HEK293T (cell line): Measurements from ENCODE around the gene OXSR1.

Source experiments
- CTCF ChIA-PET: fragments of 350-600 bp; formaldehyde crosslinking; extraction: SDS; loops from one replicate; lab custom pipeline; 2021; ENCODE audit warnings: antibody characterized with exemption, inconsistent platforms; lab: Yijun Ruan, JAX
- POLR2A ChIA-PET: fragments of 350-600 bp; formaldehyde crosslinking; extraction: SDS; loops from one replicate; lab custom pipeline; 2020; ENCODE audit warnings: antibody characterized with exemption, inconsistent platforms; lab: Yijun Ruan, JAX
- DNase-seq: peaks from one replicate; pipeline ENCODE4 v3.0.0; 2012; ENCODE audit warnings: mixed read lengths; ENCODE audit errors: extremely low spot score
- ARNT ChIP-seq: fragments of 450-650 bp; IDR thresholded peaks from 2 replicates; pipeline ENCODE4 v1.6.1; 2017; ENCODE audit warnings: mild to moderate bottlenecking
- BHLHE40 ChIP-seq: fragments of 450-650 bp; IDR thresholded peaks from 2 replicates; pipeline ENCODE4 v1.6.1; 2016; ENCODE audit warnings: mild to moderate bottlenecking, moderate library complexity, borderline replicate concordance
- CTBP1 ChIP-seq: fragments of 450-650 bp; IDR thresholded peaks from 2 replicates; pipeline ENCODE4 v1.6.1; 2016; ENCODE audit warnings: borderline replicate concordance
- ELF4 ChIP-seq: fragments of 450-650 bp; IDR thresholded peaks from 2 replicates; pipeline ENCODE4 v1.6.1; 2017; ENCODE audit warnings: antibody characterized with exemption
- FOXA1 ChIP-seq: fragments of 450-650 bp; IDR thresholded peaks from 2 replicates; pipeline ENCODE4 v1.6.1; 2016; ENCODE audit warnings: mild to moderate bottlenecking
- FOXK2 ChIP-seq: fragments of 450-650 bp; IDR thresholded peaks from 2 replicates; pipeline ENCODE4 v1.6.1; 2016; ENCODE audit warnings: mild to moderate bottlenecking
- FOXM1 ChIP-seq: fragments of 450-650 bp; IDR thresholded peaks from 2 replicates; pipeline ENCODE4 v1.6.1; 2017; ENCODE audit warnings: mild to moderate bottlenecking, borderline replicate concordance
- HDGF ChIP-seq: fragments of 450-650 bp; IDR thresholded peaks from 2 replicates; pipeline ENCODE4 v1.6.1; 2017; ENCODE audit warnings: antibody characterized with exemption, borderline replicate concordance
- L3MBTL2 ChIP-seq: fragments of 450-650 bp; conservative IDR thresholded peaks from 2 replicates; pipeline ENCODE4 v1.6.1; 2016; ENCODE audit warnings: mild to moderate bottlenecking
- LEF1 ChIP-seq: fragments of 450-650 bp; IDR thresholded peaks from 2 replicates; pipeline ENCODE4 v1.6.1; 2017; ENCODE audit warnings: mild to moderate bottlenecking, borderline replicate concordance
- NFRKB ChIP-seq: fragments of 450-650 bp; IDR thresholded peaks from 2 replicates; pipeline ENCODE4 v1.6.1; 2016; ENCODE audit warnings: mild to moderate bottlenecking, moderate library complexity
- SP1 ChIP-seq: fragments of 450-650 bp; IDR thresholded peaks from 2 replicates; pipeline ENCODE4 v1.6.1; 2017
- SUZ12 ChIP-seq: fragments of 450-650 bp; IDR thresholded peaks from 2 replicates; pipeline ENCODE4 v1.6.1; 2016; ENCODE audit warnings: mild to moderate bottlenecking
- TARDBP ChIP-seq: fragments of 450-650 bp; IDR thresholded peaks from 2 replicates; pipeline ENCODE4 v1.6.1; 2016
- ZNF384 ChIP-seq: fragments of 450-650 bp; IDR thresholded peaks from 2 replicates; pipeline ENCODE4 v1.6.1; 2016
- TF ChIP-seq, protein P1 (sequence below): fragments of 450-650 bp; IDR thresholded peaks from 2 replicates; pipeline ENCODE4 v1.6.1; 2016

The OXSR1 gene

DNA sequence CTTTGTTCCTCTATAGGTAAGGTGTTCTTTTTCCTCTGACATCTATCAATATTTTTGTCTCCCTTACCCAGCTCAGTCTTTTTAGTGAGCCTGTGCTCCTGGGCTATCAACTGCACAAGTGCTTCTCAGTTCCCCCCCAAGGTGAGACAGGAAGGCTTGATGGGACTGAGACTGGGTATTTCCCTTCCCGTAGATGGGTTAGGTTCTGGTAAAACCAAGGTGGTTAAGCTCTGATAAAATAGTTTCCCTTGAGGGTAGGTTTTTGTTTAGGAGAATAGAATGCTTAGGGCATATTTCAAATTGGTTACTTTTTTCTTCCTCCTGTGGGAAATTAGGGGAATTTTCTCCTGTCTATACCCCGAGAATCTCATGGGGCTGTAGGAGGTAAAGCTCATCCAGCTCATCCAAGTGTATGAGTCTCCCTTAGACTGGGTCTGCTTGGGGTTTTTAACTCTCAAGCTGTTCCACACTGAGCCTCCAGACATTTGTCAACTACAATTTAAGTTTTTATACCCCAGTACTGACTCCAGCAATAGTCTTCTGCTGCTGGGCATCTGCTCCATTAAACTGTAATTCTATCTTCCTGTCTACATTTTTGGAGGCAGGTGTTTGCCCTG is 44.9 kb downstream of the OXSR1 start:
- POLR2A ChIA-PET, result interaction anchor here (1.7 kb wide), 1 partner anchor 45 kb away, joined by 6 read pairs; the partner anchor contains the start of gene OXSR1
- DNase-seq, result no peak
- no peak for TF ChIP-seq TARDBP
- TF ChIP-seq HDGF, result no peak
- TF ChIP-seq SP1, result no peak
- no peak for TF ChIP-seq CTBP1
- no peak for TF ChIP-seq L3MBTL2
- no peak for TF ChIP-seq LEF1
- no peak for TF ChIP-seq ELF4
- TF ChIP-seq FOXA1, result no peak
- TF ChIP-seq ARNT, result no peak
- TF ChIP-seq FOXM1, result no peak
- CTCF ChIA-PET, result interaction anchor here (0.7 kb wide), 1 partner anchor 187 kb away, joined by 3 read pairs; no protein-coding TSS in a partner anchor

DNA sequence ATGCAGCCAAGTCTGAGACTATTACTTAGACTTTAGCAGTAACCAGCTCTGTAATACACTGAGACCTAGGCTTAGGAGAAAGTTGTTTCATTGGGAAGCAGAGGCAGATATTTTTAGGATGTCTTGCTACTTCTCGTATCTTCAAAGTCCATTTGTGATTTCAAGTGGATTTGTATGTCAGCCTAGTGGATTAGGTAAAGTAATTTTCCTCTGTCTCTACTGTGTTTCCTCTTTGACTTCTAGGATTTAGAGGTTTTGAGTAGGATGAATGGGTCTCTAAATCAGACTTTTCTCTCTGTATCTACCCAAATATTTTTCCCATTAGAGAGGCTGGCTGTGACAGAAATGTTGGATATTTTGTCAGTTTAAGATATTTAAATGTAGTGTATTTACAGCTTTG is 46.8 kb downstream of the OXSR1 start:
- DNase-seq, result no peak
- POLR2A ChIA-PET, result no interaction called here
- TF ChIP-seq FOXA1, result no peak
- no peak for TF ChIP-seq ARNT
- no peak for TF ChIP-seq LEF1
- no peak for TF ChIP-seq L3MBTL2
- no peak for TF ChIP-seq ZNF384
- TF ChIP-seq TARDBP, result no peak
- no peak for TF ChIP-seq BHLHE40
- no peak for TF ChIP-seq ELF4
- no peak for TF ChIP-seq FOXM1
- TF ChIP-seq SUZ12, result no peak
- CTCF ChIA-PET, result no interaction called here

DNA sequence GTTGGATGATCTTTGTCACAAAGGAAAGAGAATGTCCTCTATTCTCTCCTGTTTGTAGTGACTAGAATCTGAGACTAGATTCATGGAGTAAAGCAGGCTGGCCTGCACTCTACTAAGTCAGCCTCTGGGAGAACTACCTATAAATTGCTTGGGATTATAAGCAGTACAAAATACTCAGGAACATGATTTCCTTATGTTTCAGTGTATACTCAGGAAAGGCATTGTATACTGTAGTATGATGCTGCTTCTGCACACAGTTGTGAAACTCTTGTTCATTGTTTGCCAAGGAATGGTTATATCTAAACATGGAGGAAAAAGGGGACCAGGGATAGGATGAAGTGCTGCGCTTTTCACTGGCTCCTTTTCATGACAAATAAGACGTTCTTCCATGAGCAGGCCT is 49.2 kb downstream of the OXSR1 start:
- no peak for DNase-seq
- CTCF ChIA-PET, result no interaction called here
- POLR2A ChIA-PET, result interaction anchor here (1.1 kb wide), 1 partner anchor 51 kb away, joined by 3 read pairs; no protein-coding TSS in a partner anchor
- TF ChIP-seq BHLHE40 (no peak), NFRKB (no peak), LEF1 (no peak), ARNT (no peak), ZNF384 (no peak)

DNA sequence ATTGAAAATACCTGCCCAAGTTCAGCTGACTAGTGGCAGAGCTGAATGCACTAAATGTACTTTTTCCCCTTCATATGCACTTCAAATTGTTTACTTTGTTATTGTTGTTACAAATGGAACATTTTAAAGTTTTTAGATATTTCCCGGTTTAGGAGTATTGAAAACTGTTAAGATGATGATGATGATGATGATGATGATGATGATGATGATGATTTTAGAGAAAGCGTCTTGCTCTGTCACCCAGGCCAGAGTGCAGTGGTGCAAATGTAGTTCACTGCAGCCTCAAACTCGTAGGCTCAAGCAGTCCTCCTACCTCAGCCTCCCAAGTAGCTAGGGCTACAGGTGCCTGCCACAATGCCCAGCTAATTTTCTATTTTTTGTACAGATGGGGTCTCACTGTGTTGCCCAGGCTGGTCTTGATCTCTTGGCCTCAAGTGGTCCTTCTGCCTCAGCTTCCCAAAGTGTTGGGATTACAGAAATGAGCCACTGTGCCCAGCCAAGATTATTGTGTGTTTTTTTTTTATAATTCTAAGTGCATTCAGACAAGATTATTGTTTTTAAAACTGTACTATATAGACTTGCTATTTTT is 54.4 kb downstream of the OXSR1 start:
- CTCF ChIA-PET, result interaction anchor here (1.0 kb wide), 1 partner anchor 13 kb away, joined by 3 read pairs; no protein-coding TSS in a partner anchor
- POLR2A ChIA-PET, result interaction anchor here (1.0 kb wide), 1 partner anchor 83 kb away, joined by 3 read pairs; the partner anchor contains the start of gene ACAA1
- DNase-seq, result no peak
- TF ChIP-seq ZNF384 (no peak), LEF1 (no peak), CTBP1 (no peak), BHLHE40 (no peak), FOXM1 (no peak), SP1 (no peak), ARNT (no peak), L3MBTL2 (no peak), FOXA1 (no peak), SUZ12 (no peak), HDGF (no peak), FOXK2 (no peak), ELF4 (no peak), NFRKB (no peak), TARDBP (no peak)
- TF ChIP-seq, protein P1, sequence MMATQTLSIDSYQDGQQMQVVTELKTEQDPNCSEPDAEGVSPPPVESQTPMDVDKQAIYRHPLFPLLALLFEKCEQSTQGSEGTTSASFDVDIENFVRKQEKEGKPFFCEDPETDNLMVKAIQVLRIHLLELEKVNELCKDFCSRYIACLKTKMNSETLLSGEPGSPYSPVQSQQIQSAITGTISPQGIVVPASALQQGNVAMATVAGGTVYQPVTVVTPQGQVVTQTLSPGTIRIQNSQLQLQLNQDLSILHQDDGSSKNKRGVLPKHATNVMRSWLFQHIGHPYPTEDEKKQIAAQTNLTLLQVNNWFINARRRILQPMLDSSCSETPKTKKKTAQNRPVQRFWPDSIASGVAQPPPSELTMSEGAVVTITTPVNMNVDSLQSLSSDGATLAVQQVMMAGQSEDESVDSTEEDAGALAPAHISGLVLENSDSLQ, result no peak

DNA sequence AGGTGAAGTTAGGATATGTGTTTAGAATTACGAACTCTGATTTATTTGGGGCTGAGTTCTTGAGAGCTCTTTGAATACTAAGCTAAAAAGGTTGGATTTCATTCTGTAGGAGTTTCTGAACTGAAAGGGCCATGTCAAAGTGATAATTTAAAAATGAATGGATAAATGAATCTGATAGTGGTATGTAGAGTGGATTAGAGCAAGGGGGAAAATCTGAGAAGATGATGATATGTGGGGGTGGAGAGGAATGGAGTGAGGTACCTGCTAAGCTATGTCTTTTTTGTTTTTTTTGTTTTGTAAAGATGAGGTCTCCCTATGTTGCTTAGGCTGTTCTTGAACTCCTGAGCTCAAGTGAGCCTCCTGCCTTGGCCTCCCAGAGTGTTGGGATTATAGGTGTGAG is 55.7 kb downstream of the OXSR1 start:
- TF ChIP-seq FOXK2 (no peak), FOXM1 (no peak), ELF4 (no peak), HDGF (no peak), SP1 (no peak), CTBP1 (no peak), L3MBTL2 (no peak)
- no peak for DNase-seq
- ChIA-PET CTCF (no interaction called here), POLR2A (no interaction called here)

DNA sequence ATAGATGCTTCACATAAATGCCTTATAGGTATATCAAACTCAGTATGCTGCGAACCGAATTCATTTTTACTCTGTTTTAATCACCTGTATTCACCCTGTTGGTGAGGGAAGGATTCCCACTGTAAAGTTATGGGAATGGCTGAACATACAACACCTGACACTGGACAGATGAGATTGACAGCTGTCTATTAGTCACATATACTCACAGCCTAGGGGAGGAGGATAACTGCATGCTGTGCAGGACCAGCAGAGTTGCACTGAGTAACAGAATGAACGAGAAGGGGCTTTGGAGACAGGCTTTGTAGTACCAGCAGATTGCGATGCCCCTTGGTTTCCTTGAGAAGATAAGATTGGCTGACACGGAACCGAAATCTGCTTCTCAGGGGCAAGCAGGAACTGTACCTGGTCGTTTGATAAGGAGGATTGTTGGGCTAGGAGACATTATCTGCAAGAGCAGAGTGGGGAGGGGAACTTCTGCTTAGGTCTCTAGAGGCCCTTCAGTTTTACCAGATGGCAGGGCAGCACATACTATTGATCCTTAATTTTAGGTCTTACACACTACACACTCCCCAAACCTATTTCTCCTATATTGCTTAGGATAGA is 56.8 kb downstream of the OXSR1 start:
- no peak for DNase-seq
- POLR2A ChIA-PET, result no interaction called here
- TF ChIP-seq ARNT (no peak), FOXK2 (no peak), FOXA1 (no peak), SUZ12 (no peak), HDGF (no peak), CTBP1 (no peak), L3MBTL2 (no peak), ELF4 (no peak), LEF1 (no peak), SP1 (no peak), FOXM1 (no peak), TARDBP (no peak), NFRKB (no peak), BHLHE40 (no peak), ZNF384 (no peak)
- TF ChIP-seq, protein P1, result no peak
- CTCF ChIA-PET, result no interaction called here
